DND-41 (cell line): Measurements from ENCODE around the gene GRID2.

Experiments
- ATAC-seq: fragments of 200-7000 bp; cut with Tn5 transposase; 3 replicates; pipeline ENCODE4 v1.9.1; 2021; ENCODE audit warnings: low read depth; ENCODE audit not compliant: insufficient read depth
- DNase-seq: peaks from one replicate; pipeline ENCODE4 v3.0.0-alpha.2; 2020
- H2AFZ ChIP-seq: 2 replicates; pipeline ENCODE4 v1.6.0; 2012; ENCODE audit warnings: low read depth, low read length
- H3K27ac ChIP-seq: 2 replicates; pipeline ENCODE4 v1.5.1; 2012; ENCODE audit warnings: low read length, inconsistent platforms
- H3K27me3 ChIP-seq: fragments of 200-600 bp; sonication (generic); 2 replicates; pipeline ENCODE4 v1.6.0; 2012; ENCODE audit warnings: low read length, mild to moderate bottlenecking, inconsistent platforms; ENCODE audit not compliant: insufficient read depth, poor library complexity
- H3K36me3 ChIP-seq: 2 replicates; pipeline ENCODE4 v1.5.1; 2012; ENCODE audit warnings: low read length, inconsistent platforms; ENCODE audit not compliant: insufficient read depth
- H3K4me1 ChIP-seq: 2 replicates; pipeline ENCODE4 v1.5.1; 2012; ENCODE audit warnings: mild to moderate bottlenecking, low read length; ENCODE audit not compliant: insufficient read depth
- H3K4me2 ChIP-seq: 2 replicates; pipeline ENCODE4 v1.6.0; 2012; ENCODE audit warnings: mild to moderate bottlenecking, moderate library complexity, low read length, inconsistent platforms; ENCODE audit not compliant: insufficient read depth
- H3K4me3 ChIP-seq, 2 experiments: fragments of 200-600 bp in 1 of 2; shearing (Covaris generic) in 1 of 2; 2 replicates each; pipeline ENCODE4 v1.5.1; 2012 to 2016; ENCODE audit warnings: inconsistent platforms in 2 of 2, low read length in 2 of 2, mild to moderate bottlenecking in 2 of 2, low read depth in 1 of 2, moderate library complexity in 1 of 2
- H3K79me2 ChIP-seq: 2 replicates; pipeline ENCODE4 v1.6.0; 2012; ENCODE audit warnings: low read length, inconsistent platforms; ENCODE audit not compliant: insufficient read depth
- H3K9ac ChIP-seq: 2 replicates; pipeline ENCODE4 v1.6.0; 2012; ENCODE audit warnings: low read depth, mild to moderate bottlenecking, inconsistent platforms, low read length, moderate library complexity
- H3K9me3 ChIP-seq: 2 replicates; pipeline ENCODE4 v1.5.1; 2012; ENCODE audit warnings: low read length, moderate library complexity, mild to moderate bottlenecking, inconsistent platforms; ENCODE audit not compliant: insufficient read depth, severe bottlenecking
- H4K20me1 ChIP-seq: 2 replicates; pipeline ENCODE4 v1.6.0; 2012; ENCODE audit warnings: low read length; ENCODE audit not compliant: insufficient read depth
- EZH2 ChIP-seq: IDR thresholded peaks from 3 replicates; pipeline ENCODE4 v1.6.1; 2012; ENCODE audit warnings: borderline replicate concordance, low read depth, mild to moderate bottlenecking, moderate library complexity, low read length, inconsistent platforms; ENCODE audit not compliant: severe bottlenecking
- TF ChIP-seq, protein P1 (sequence below): IDR thresholded peaks from 2 replicates; pipeline ENCODE4 v1.5.1; 2012; ENCODE audit warnings: borderline replicate concordance, low read length, moderate library complexity, mild to moderate bottlenecking; ENCODE audit not compliant: poor library complexity, severe bottlenecking; ENCODE audit errors: extremely low read depth

The GRID2 gene

DNA sequence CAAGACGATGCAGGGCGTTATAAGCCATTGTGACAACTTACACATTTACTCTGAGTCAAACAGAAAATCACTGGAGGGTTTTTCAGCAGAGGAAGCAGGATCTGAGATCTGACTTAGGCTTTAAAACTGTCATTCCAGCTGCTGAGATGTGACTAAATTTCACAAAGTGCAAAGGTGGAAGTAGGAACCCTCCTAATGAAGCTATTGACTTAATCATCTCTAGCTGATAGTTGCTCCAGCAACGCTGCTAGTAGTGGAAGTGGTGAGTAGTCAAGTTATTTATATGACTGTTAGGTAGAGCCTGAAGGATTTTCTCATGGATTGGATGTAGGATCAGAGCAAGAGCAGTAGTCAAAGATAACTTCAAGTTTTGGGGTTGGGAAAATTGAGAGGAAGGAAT lies 218.6 kb downstream of the GRID2 start:
- Histone ChIP-seq H3K36me3 (no peaks in the 10 kb centered on the region), H3K27me3 (no peaks in the 10 kb centered on the region), H3K79me2 (no peaks in the 10 kb centered on the region), H3K4me2 (no peak overlapping the region), H3K9ac (no peak overlapping the region), H3K9me3 (no peaks in the 10 kb centered on the region), H3K27ac (no peak overlapping the region), H4K20me1 (no peaks in the 10 kb centered on the region), H2AFZ (no peak overlapping the region), H3K4me1 (no peaks in the 10 kb centered on the region), H3K4me3 (no peak overlapping the region)
- TF ChIP-seq, protein P1, sequence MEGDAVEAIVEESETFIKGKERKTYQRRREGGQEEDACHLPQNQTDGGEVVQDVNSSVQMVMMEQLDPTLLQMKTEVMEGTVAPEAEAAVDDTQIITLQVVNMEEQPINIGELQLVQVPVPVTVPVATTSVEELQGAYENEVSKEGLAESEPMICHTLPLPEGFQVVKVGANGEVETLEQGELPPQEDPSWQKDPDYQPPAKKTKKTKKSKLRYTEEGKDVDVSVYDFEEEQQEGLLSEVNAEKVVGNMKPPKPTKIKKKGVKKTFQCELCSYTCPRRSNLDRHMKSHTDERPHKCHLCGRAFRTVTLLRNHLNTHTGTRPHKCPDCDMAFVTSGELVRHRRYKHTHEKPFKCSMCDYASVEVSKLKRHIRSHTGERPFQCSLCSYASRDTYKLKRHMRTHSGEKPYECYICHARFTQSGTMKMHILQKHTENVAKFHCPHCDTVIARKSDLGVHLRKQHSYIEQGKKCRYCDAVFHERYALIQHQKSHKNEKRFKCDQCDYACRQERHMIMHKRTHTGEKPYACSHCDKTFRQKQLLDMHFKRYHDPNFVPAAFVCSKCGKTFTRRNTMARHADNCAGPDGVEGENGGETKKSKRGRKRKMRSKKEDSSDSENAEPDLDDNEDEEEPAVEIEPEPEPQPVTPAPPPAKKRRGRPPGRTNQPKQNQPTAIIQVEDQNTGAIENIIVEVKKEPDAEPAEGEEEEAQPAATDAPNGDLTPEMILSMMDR = no peak
- no peak for TF ChIP-seq EZH2
- no peak for DNase-seq
- ATAC-seq = no peak

DNA sequence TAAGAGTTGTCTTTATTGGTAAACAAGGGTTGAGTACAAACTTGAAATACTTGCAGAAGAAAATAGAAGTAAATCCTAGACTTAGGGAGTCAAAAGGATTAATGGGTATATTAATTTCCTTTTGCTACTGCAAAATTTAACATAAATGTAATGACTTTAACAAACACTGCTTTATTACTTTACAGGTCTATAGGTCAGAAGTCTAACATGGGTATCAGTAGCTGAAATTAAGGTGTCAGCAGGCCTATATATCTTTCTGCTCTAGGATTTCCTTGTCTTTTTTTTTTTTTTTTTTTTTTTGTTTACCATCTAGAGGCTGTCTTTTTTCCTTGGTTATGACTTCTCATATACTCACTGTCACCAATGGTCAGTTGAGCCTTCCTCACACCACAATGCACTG lies 220.4 kb downstream of the GRID2 start:
- Histone ChIP-seq H3K9me3 (no peaks in the 10 kb centered on the region), H3K36me3 (no peaks in the 10 kb centered on the region), H3K79me2 (no peaks in the 10 kb centered on the region), H3K4me3 (no peak overlapping the region), H3K9ac (no peak overlapping the region), H3K4me1 (no peaks in the 10 kb centered on the region), H4K20me1 (no peaks in the 10 kb centered on the region), H2AFZ (no peak overlapping the region), H3K4me2 (no peak overlapping the region), H3K27me3 (no peaks in the 10 kb centered on the region), H3K27ac (no peak overlapping the region)
- ATAC-seq = no peak
- TF ChIP-seq, protein P1 = no peak
- no peak for TF ChIP-seq EZH2
- DNase-seq = no peak

DNA sequence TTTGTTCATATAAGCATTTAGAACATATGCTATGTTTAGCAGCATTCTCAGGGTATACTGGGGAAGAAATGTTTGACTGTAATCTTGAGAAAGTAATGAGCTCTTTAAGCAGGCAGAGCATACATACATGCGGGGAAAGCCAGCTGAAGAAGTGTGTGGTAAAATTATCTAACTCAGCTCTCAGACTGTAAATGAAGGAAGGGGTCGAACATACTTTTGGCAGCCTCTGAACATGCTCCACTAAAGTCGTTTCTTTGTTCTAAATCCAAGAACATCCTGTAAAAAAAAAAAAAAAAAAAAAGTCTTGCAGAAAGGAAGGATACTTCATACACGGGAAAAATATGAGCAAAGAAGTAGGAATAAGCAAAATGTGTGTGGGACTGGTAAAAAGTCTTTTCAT lies 224.8 kb downstream of the GRID2 start:
- Histone ChIP-seq H4K20me1 (no peaks in the 10 kb centered on the region), H3K27ac (no peak overlapping the region), H3K9ac (no peak overlapping the region), H3K27me3 (no peaks in the 10 kb centered on the region), H3K4me1 (no peaks in the 10 kb centered on the region), H2AFZ (no peak overlapping the region), H3K79me2 (no peaks in the 10 kb centered on the region), H3K4me2 (no peak overlapping the region), H3K4me3 (no peak overlapping the region), H3K9me3 (no peaks in the 10 kb centered on the region), H3K36me3 (no peaks in the 10 kb centered on the region)
- TF ChIP-seq, protein P1 = no peak
- no peak for TF ChIP-seq EZH2
- DNase-seq = no peak
- no peak for ATAC-seq

DNA sequence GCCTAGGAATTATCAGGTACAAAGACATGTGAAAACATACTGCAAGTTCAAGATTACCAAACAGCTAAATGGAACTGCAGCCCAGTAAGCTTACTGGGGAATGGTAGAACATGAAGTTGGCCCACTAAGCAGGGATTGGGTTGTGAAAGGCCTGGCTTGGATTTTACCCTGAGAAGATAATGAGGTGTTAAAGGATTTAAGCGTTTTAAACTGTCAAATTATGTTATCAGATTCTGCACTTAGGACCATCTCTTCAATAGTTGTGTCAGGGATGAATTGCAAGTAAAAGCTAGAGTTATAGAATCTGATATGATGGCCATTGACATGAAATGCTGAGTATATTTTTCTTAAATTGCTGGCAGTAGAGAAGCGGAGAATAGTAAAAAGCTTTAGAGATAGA lies 225.7 kb downstream of the GRID2 start:
- Histone ChIP-seq H3K4me1 (no peaks in the 10 kb centered on the region), H3K4me2 (no peak overlapping the region), H3K36me3 (no peaks in the 10 kb centered on the region), H4K20me1 (no peaks in the 10 kb centered on the region), H3K27me3 (no peaks in the 10 kb centered on the region), H2AFZ (no peak overlapping the region), H3K9ac (no peak overlapping the region), H3K4me3 (no peak overlapping the region), H3K9me3 (no peaks in the 10 kb centered on the region), H3K79me2 (no peaks in the 10 kb centered on the region), H3K27ac (no peak overlapping the region)
- ATAC-seq (no peak), DNase-seq (no peak)
- TF ChIP-seq, protein P1 = no peak
- no peak for TF ChIP-seq EZH2
